Urothelium cell line (cell line): ENCODE measurements around the gene ACOT9.
A peak's percentile ranks its signal among the peaks of the same experiment; 100 is the strongest.
"Not testable (repeated sequence)": the region's sequence is repeated elsewhere in the genome, so short reads cannot be mapped to it uniquely, and the experiment has no call there.

Experiments
- DNase-seq: peaks from one replicate; pipeline ENCODE4 v3.0.0; 2011; ENCODE audit warnings: low spot score, mixed read lengths
- FAIRE-seq: peaks from 2 replicates; lab custom pipeline; 2011; peaks lifted over from hg19 to GRCh38; lab: Jason Lieb, UNC

Gene ACOT9

GRCh38 chrX:23705235-23705634 is 37.8 kb downstream of the ACOT9 start:
- FAIRE-seq: no peak
- DNase-seq: no peak

- FAIRE-seq (no peak), DNase-seq (no peak)
These were observed 38.3 kb downstream of the ACOT9 start for GRCh38 chrX:23704673-23705206.

DNA sequence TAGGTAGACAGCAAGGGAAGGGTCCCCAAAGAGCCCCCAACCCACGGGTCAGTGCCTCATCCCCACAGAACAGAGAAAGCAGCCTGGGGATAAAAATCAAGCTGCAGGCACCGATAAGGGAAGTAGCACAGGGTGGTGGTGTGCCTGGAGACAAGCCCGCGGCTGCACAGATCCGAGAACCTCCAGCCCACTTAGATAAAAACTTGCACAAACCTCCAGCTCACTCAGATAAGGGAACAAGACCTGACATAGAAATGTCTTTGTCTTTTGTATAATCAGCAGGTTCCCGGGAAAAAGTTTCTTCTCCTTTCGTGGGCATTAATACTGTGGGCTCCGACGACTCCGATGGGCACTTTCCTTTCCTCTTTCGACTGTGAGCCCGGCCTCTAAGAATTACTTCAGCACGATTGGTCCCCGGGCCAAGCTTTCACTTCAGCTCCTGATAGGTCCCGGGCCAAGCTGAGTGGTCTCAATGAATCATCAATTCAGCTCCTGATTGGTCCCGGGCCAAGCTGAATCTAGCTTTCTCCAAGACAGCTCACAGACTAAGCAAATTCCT is 43.4 kb downstream of the ACOT9 start:
- DNase-seq (no peak), FAIRE-seq (no peak)

DNA sequence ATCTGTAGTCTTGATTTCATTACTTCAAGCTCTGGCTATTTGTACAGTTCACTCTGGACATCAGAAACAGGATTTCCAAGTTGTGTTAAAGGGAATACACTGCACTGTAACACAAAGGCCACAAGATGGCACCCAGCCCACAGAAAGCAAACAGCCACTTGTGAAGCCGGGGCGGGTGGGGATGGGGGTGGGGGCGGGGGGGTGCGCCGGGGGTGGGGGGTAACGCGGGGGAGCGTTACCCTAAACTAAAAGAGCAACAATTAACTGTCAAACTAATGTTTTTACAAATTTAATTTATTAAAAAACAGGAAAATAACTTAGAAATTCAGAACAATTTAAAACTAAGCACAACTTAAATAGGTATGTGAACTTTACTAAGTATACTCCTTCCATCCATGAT is 48.5 kb downstream of the ACOT9 start:
- peak; percentile 20 for DNase-seq
- no peak for FAIRE-seq

GRCh38 chrX:23692166-23692565 is 50.9 kb downstream of the ACOT9 start:
- FAIRE-seq (no peak), DNase-seq (no peak)

DNA sequence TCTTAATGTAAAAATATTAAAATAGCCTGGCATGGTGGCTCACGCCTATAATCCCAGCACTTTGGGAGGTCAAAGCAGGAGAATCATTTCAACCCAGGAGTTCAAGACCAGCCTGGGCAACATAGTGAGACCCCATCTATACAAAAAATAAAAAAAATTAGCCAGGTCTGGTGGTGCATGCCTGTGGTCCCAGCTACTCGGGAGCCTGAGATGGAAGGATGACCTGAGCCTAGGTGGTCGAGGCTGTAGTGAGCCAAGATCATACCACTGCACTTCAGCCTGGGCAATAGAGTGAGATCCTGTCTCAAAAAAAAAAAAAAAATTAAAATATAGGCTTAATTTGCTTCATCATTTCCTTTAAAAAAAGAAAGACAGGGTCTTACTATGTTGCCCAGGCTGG is 66.6 kb downstream of the ACOT9 start:
- FAIRE-seq, DNase-seq: not testable (repeated sequence)

DNA sequence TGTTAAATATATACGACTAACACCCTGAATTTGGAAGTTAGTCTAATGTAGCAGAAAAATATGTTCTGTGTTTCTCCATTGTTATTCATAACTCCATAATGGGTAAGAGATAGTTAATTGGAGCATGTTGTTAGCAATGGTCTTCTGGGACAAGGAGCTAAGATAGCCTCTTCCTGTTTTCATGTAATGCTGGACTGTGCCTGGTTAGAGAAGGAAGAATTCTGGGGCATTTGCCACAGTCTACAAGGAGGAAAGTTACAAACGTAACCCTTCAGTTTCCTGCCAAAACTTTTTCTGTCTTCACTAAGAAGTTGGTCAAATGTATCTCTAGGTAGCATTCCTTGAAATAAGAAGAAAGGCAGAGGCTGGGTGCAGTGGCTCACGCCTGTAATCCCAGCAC is 70.0 kb downstream of the ACOT9 start:
- no peak for FAIRE-seq

DNA sequence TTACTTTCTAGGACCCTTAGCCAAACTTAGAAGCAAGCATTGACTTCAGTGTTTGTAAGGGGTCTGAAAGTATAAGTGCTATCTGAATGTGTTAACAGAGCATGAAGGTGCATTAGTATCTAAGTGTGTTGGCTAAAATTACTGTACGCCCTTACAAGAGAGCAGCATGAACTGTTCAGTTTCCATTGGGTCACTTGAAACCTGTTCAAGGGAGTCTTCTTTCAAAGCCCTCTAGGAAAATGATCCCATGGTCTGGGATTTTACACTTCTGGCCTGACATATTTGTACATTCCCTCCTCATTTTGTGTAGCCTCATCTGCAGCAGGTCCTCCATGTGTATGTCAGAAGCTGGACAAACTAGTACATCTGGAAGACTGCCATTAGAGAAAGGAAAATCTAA is 72.5 kb downstream of the ACOT9 start:
- no peak for FAIRE-seq
- DNase-seq: no peak

More for the DNA sequence above, 70.0 kb downstream of the ACOT9 start:
- DNase-seq: no peak

DNA sequence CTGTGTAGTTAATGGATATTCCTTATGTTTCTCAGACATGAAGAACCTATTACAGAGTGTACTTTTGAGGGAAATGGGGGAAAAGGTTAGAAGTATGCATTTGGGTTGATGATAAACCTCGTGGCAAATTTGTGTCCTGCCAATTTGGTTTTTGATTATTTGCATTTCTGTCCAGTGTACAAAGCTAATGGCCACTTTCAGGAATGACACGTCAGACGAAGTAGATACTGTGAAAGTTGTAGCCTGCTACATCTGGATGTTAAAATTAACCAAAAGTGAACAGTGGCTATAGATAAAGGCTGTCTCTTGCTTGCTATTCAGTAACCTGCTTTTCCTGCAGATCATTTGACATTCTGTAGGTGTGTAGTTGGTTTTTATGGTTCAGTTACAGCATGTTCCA is 74.7 kb downstream of the ACOT9 start:
- DNase-seq: no peak
- FAIRE-seq: no peak

GRCh38 chrX:23667239-23668177 is 75.6 kb downstream of the ACOT9 start, which contains the start of gene PRDX4:
TSS of gene PRDX4 (plus strand) at chrX:23667493. CDS start at chrX:23667571, 78 bp downstream.
- FAIRE-seq: no peak
- DNase-seq: peak; percentile 70

DNA sequence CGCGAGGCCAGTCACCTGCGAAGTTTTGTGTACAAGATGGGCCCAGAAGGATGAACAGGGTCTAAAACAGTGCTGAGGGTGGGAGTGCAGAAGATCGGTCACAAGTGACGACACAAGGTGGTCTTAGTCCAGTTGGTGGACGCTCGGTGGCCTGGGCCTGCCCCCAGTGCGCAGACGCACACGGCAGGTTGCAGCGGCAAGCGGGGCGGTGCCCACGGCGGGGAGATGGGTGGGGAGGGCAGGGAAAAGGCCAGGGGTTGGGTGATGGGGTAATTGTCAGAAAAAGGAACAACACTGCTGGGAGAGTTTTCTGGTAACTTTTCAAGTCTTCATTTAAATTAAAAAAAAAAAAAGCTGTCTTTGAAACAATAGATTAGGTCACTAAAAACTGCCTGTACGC is 76.8 kb downstream of the ACOT9 start:
- no peak for FAIRE-seq

GRCh38 chrX:23664496-23664895 is 78.6 kb downstream of the ACOT9 start:
- DNase-seq (no peak), FAIRE-seq (no peak)

More for the DNA sequence above, 76.8 kb downstream of the ACOT9 start:
- DNase-seq: no peak

GRCh38 chrX:23662853-23663252 is 80.2 kb downstream of the ACOT9 start:
- no peak for DNase-seq
- FAIRE-seq: no peak

- FAIRE-seq: no peak
- no peak for DNase-seq
These were observed 80.9 kb downstream of the ACOT9 start for GRCh38 chrX:23662187-23662586.

DNA sequence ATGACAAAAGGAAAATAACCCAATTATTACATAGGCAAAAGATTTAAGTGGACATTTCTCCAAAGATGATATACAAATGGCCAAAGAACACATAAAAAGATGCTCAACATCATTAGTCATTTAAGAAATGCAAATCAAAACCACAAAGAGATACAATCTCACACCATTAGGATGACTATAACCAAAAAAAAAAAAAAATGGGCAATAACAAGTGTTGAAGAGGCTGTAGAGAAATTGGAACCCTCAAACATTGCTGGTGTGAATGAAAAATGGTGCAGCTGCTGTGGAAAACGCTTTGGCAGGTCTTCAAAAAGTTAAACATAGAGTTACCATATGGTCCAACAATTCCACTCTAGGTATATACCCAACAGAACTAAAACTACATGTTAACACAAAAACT is 81.4 kb downstream of the ACOT9 start:
- DNase-seq (no peak), FAIRE-seq (no peak)

DNA sequence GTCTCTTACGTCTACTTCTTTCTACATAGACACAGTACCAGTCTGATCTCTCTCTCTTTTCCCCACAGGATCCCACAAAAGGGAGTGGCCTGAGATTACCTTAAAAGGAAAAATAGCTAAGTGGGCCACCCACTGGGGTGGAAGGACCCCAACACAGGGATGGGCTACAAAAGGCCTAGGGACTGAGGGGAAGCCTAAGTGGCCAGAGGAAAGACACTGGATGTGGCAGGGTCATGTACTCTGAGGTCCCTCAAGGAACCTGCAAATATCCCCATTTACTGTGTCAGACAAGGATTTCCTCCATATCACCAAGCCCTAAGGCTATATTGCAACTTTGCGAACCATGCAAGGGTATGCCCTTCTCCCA is 82.3 kb downstream of the ACOT9 start:
- FAIRE-seq: no peak
- no peak for DNase-seq

- FAIRE-seq: not testable (repeated sequence)
These were observed 82.9 kb downstream of the ACOT9 start for GRCh38 chrX:23660083-23660765.

DNA sequence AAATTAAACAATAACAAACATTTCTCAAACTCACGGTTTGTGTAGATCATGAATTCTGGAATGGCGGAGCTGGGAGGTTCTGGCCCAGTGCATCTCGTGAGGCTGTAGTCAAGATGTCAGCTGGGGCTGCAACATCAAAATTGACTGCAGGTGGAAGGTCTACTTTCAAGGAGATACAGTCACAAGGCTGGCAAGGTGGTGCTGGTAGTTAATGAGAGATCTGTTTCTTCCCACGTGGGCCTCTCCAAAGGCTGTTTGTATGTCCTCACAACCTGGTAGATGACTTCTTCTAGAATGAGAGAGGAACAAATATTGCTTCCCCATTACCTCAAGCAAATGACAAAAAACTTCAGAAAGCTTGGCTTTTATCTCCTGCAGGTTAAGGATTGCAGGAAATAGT is 83.7 kb downstream of the ACOT9 start:
- no peak for FAIRE-seq
- DNase-seq: no peak

More at GRCh38 chrX:23660083-23660765, 82.9 kb downstream of the ACOT9 start:
- DNase-seq: not testable (repeated sequence)

DNA sequence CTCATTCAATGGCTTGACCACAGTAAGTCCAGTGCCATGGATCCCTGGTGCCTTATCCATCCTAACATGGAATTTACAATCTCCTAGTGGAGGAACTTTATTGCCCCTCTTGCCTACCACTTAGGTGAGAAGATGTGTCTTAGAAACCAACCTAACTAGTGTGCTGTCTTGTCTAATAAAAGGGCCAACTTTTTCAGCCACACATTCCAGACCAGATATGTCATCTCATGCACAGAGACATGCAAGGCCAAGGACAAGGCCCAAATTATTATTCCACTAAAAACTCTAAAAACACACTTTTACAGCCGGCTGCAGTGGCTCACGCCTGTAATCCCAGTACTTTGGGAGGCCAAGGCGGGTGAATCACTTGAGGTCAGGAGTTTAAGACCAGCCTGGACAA is 86.4 kb downstream of the ACOT9 start:
- peak; percentile 20 for DNase-seq
- no peak for FAIRE-seq

DNA sequence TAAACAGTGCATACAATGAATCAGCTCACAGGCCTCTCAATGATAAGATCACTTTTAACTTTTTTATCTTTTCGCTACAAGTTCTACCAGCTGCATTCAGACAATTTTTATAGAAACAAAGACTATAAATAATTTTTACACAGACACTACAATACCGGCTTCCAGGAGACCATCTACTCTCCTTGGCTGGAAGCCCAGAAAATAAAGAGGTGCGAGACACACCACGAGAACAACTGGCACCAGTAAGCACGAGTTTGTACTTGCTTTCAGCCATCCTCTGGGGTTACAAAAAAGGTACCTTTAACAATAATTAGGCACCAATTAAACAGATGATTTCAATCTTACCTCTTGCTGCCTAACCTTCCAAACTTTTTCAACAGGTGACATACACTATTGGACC is 87.0 kb downstream of the ACOT9 start:
- no peak for FAIRE-seq
- DNase-seq: no peak
